Caco-2 (cell line): ENCODE data around the gene DYRK4. TPM values are rescaled to one million over a fixed set of nuclear protein-coding genes. Genes with fewer than 3 reads are reported as not detected.

Source experiments
- BruUV-seq: library from RNA; stranded (reverse); fragments of 400-500 nt; replicated peaks from 2 replicates; lab custom pipeline; 2021; lab: Mats Ljungman, UMichigan
- CTCF ChIA-PET: fragments of 300-600 bp; sonication (Branson Sonifier 250); formaldehyde crosslinking; loops from one replicate; lab custom pipeline; 2022; ENCODE audit warnings: antibody characterized with exemption; lab: Charles Lee
- POLR2A ChIA-PET: fragments of 300-600 bp; sonication (Branson Sonifier 250); formaldehyde crosslinking; loops from one replicate; lab custom pipeline; 2022; ENCODE audit warnings: antibody characterized with exemption; lab: Charles Lee
- DNase-seq, 2 experiments: peaks; one replicate each; pipeline versions ENCODE4 v3.0.0 to v3.0.0-alpha.2; 2020 to 2022
- H3K27me3 ChIP-seq: replicated peaks from 2 replicates; pipeline ENCODE4 v1.6.0; 2011; ENCODE audit warnings: low read length; ENCODE audit not compliant: control insufficient read depth, insufficient read depth
- H3K36me3 ChIP-seq: 2 replicates; pipeline ENCODE4 v1.5.1; 2011; ENCODE audit warnings: low read length; ENCODE audit not compliant: control insufficient read depth, insufficient read depth
- H3K4me1 ChIP-seq: fragments of 250-450 bp; sonication (Bioruptor Pico); 2 replicates; pipeline ENCODE4 v1.5.1; 2020; ENCODE audit warnings: mild to moderate bottlenecking
- H3K4me3 ChIP-seq: 2 replicates; pipeline ENCODE4 v1.5.1; 2011; ENCODE audit warnings: low read depth, mild to moderate bottlenecking, control low read depth, low read length
- H3K9me3 ChIP-seq: fragments of 250-450 bp; sonication (Bioruptor Pico); 2 replicates; pipeline ENCODE4 v1.5.1; 2020; ENCODE audit warnings: mild to moderate bottlenecking, moderate library complexity
- H3K27ac Mint-ChIP-seq: one replicate; pipeline ENCODE4 v1.8.0; 2022; ENCODE audit warnings: mixed read lengths; ENCODE audit not compliant: unreplicated experiment
- H3K27me3 Mint-ChIP-seq: one replicate; pipeline ENCODE4 v1.8.0; 2022; ENCODE audit warnings: mixed read lengths; ENCODE audit not compliant: insufficient read depth, unreplicated experiment
- H3K36me3 Mint-ChIP-seq: one replicate; pipeline ENCODE4 v1.8.0; 2022; ENCODE audit warnings: mild to moderate bottlenecking, mixed read lengths; ENCODE audit not compliant: insufficient read depth, unreplicated experiment
- H3K4me1 Mint-ChIP-seq: one replicate; pipeline ENCODE4 v1.8.0; 2022; ENCODE audit warnings: low read depth, mixed read lengths; ENCODE audit not compliant: unreplicated experiment
- H3K4me3 Mint-ChIP-seq: one replicate; pipeline ENCODE4 v1.8.0; 2022; ENCODE audit warnings: mild to moderate bottlenecking, moderate library complexity, mixed read lengths; ENCODE audit not compliant: unreplicated experiment
- H3K9me3 Mint-ChIP-seq: one replicate; pipeline ENCODE4 v1.8.0; 2022; ENCODE audit warnings: mixed read lengths; ENCODE audit not compliant: unreplicated experiment
- CTCF ChIP-seq, 2 experiments: fragments of 200-600 bp in 1 of 2; IDR thresholded peaks; 1 replicate in 1 of 2; 2 replicates in 1 of 2; pipeline versions ENCODE4 v1.5.1 to v1.8.0; 2011 to 2022; ENCODE audit warnings: antibody characterized with exemption in 1 of 2, control low read depth in 1 of 2, inconsistent platforms in 1 of 2, low read depth in 1 of 2, low read length in 1 of 2, mild to moderate bottlenecking in 1 of 2, moderate library complexity in 1 of 2; ENCODE audit not compliant: insufficient read depth in 1 of 2, severe bottlenecking in 1 of 2, unreplicated experiment in 1 of 2
- intact Hi-C: fragments of 100-400 bp; cut with micrococcal nuclease; formaldehyde crosslinking; loops from one replicate; pipeline ENCODE4 v1.10.0; 2022; ENCODE audit not compliant: unreplicated experiment
- total RNA-seq: library from RNA; stranded (reverse); gene quantifications from 2 replicates; pipeline ENCODE4 v1.2.3, GENCODE V29; 2022

The DYRK4 gene
- total RNA-seq, 1 experiment from 2014 or later: 7.7 TPM

GRCh38 chr12:4526923-4527546, 35.0 kb upstream of the DYRK4 start:
- Mint-ChIP-seq H3K4me3 (no peak overlapping the region), H3K27me3 (no peaks in the 10 kb centered on the region), H3K36me3 (peaks cover 28% of the 10 kb centered on the region), H3K4me1 (no peaks in the 10 kb centered on the region), H3K9me3 (no peaks in the 10 kb centered on the region), H3K27ac (no peak overlapping the region)
- intact Hi-C loops: loop anchor here (1.0 to 2.0 kb wide), 3 partner anchors 106 to 219 kb away; no protein-coding TSS in a partner anchor
- no peak for DNase-seq
- POLR2A ChIA-PET: no interaction called here
- H3K4me3 ChIP-seq: no peak overlapping the region
- H3K4me1 ChIP-seq: no peaks in the 10 kb centered on the region
- TF ChIP-seq CTCF (IDR thresholded peaks at IDR 0.05; ENCODE audit: insufficient read depth in 1 of 2, low read depth in 1 of 2, low read length in 1 of 2, severe bottlenecking in 1 of 2, unreplicated experiment in 1 of 2): peak; percentile 53 to 75
- no peaks in the 10 kb centered on the region for H3K27me3 ChIP-seq
- no peaks in the 10 kb centered on the region; the same call in 1 of the 2 replicates for H3K36me3 ChIP-seq
- no peaks in the 10 kb centered on the region for H3K9me3 ChIP-seq
- CTCF ChIA-PET: interaction anchor here (0.6 kb wide), 2 partner anchors 13 to 255 kb away, joined by 3 to 4 read pairs; no protein-coding TSS in a partner anchor
- BruUV-seq: no TSS peak

- Mint-ChIP-seq H3K36me3 (peaks cover 10% of the 10 kb centered on the region), H3K9me3 (no peaks in the 10 kb centered on the region), H3K27ac (no peak overlapping the region), H3K27me3 (no peaks in the 10 kb centered on the region), H3K4me1 (no peaks in the 10 kb centered on the region), H3K4me3 (no peak overlapping the region)
- H3K4me3 ChIP-seq: no peak overlapping the region
- H3K9me3 ChIP-seq: no peaks in the 10 kb centered on the region
- no peaks in the 10 kb centered on the region for H3K36me3 ChIP-seq
- POLR2A ChIA-PET: no interaction called here
- no peaks in the 10 kb centered on the region for H3K27me3 ChIP-seq
- CTCF ChIA-PET: interaction anchor here (0.6 kb wide), 1 partner anchor 177 kb away, joined by 5 read pairs; no protein-coding TSS in a partner anchor
- no peak for DNase-seq
- no peak for TF ChIP-seq CTCF (IDR thresholded peaks at IDR 0.05; ENCODE audit: insufficient read depth in 1 of 2, low read depth in 1 of 2, low read length in 1 of 2, severe bottlenecking in 1 of 2, unreplicated experiment in 1 of 2)
- BruUV-seq: no TSS peak
- intact Hi-C loops: no loop called here
- no peaks in the 10 kb centered on the region for H3K4me1 ChIP-seq
Observed at GRCh38 chr12:4530160-4530559, 31.8 kb upstream of the DYRK4 start.

GRCh38 chr12:4530982-4531586, 30.9 kb upstream of the DYRK4 start:
- BruUV-seq: no TSS peak
- Histone ChIP-seq H3K4me3 (no peak overlapping the region), H3K9me3 (no peaks in the 10 kb centered on the region), H3K36me3 (no peaks in the 10 kb centered on the region), H3K27me3 (no peaks in the 10 kb centered on the region), H3K4me1 (no peaks in the 10 kb centered on the region)
- Mint-ChIP-seq H3K4me3 (no peak overlapping the region), H3K4me1 (no peaks in the 10 kb centered on the region), H3K27ac (no peak overlapping the region), H3K36me3 (peaks cover 10% of the 10 kb centered on the region), H3K9me3 (no peaks in the 10 kb centered on the region), H3K27me3 (no peaks in the 10 kb centered on the region)
- intact Hi-C loops: no loop called here
- POLR2A ChIA-PET: no interaction called here
- DNase-seq: no peak
- CTCF ChIA-PET: interaction anchor here (0.6 kb wide), 1 partner anchor 143 kb away, joined by 3 read pairs; no protein-coding TSS in a partner anchor
- TF ChIP-seq CTCF (IDR thresholded peaks at IDR 0.05; ENCODE audit: insufficient read depth in 1 of 2, low read depth in 1 of 2, low read length in 1 of 2, severe bottlenecking in 1 of 2, unreplicated experiment in 1 of 2): no peak
